ENCODE results near the gene ZBTB2.

DNA sequence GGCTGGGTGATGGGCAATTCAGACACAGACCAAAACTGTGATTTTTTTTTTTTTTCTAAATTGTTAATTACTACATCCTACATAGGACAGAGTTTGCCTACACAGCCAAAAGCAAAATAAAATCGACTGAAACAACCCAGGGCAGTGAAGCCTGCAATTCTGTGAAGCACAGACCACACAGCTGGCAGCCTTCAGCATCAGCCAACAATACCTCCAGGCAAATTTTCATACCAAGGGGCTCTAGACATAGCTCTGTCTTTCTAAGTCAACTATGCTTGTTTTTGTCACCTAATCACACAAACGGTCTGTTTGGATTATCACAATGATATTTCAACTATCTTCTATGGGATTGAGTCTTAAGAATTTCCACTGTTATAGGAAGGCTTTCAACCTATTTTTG, 43.0 kb upstream of the ZBTB2 start:
- TF ChIP-seq, protein P1, sequence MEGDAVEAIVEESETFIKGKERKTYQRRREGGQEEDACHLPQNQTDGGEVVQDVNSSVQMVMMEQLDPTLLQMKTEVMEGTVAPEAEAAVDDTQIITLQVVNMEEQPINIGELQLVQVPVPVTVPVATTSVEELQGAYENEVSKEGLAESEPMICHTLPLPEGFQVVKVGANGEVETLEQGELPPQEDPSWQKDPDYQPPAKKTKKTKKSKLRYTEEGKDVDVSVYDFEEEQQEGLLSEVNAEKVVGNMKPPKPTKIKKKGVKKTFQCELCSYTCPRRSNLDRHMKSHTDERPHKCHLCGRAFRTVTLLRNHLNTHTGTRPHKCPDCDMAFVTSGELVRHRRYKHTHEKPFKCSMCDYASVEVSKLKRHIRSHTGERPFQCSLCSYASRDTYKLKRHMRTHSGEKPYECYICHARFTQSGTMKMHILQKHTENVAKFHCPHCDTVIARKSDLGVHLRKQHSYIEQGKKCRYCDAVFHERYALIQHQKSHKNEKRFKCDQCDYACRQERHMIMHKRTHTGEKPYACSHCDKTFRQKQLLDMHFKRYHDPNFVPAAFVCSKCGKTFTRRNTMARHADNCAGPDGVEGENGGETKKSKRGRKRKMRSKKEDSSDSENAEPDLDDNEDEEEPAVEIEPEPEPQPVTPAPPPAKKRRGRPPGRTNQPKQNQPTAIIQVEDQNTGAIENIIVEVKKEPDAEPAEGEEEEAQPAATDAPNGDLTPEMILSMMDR (conservative IDR thresholded peaks at IDR 0.05), result no peak
- no peak for TF ChIP-seq EZH2 (IDR thresholded peaks at IDR 0.05; ENCODE audit: low read depth)

Measured in PC-9 (cell line).